Loucy (cell line): ENCODE data around the gene PAM.

Source experiments
- H2AFZ ChIP-seq: fragments of 200-600 bp; sonication (generic); 2 replicates; pipeline ENCODE4 v1.6.0; 2016; ENCODE audit warnings: antibody characterized with exemption, mild to moderate bottlenecking, low read length, moderate library complexity
- H3F3A ChIP-seq: fragments of 200-600 bp; 2 replicates; pipeline ENCODE4 v1.6.0; 2016; ENCODE audit warnings: antibody characterized with exemption, low read depth, mild to moderate bottlenecking
- H3K27me3 ChIP-seq: fragments of 200-600 bp; sonication (generic); 2 replicates; pipeline ENCODE4 v1.6.1; 2014; ENCODE audit warnings: low read length, mild to moderate bottlenecking; ENCODE audit not compliant: insufficient read depth, poor library complexity, severe bottlenecking
- H3K36me3 ChIP-seq: fragments of 200-600 bp; sonication (generic); 2 replicates; pipeline ENCODE4 v1.6.1; 2016; ENCODE audit warnings: low read length; ENCODE audit not compliant: insufficient read depth
- H3K4me1 ChIP-seq: fragments of 200-600 bp; sonication (generic); 2 replicates; pipeline ENCODE4 v1.5.1; 2014; ENCODE audit warnings: low read length, mild to moderate bottlenecking; ENCODE audit not compliant: insufficient read depth, poor library complexity, severe bottlenecking
- H3K4me2 ChIP-seq: fragments of 200-600 bp; sonication (generic); 2 replicates; pipeline ENCODE4 v1.6.0; 2014; ENCODE audit warnings: antibody characterized with exemption, low read length, low read depth, mild to moderate bottlenecking; ENCODE audit not compliant: poor library complexity, severe bottlenecking
- H3K4me3 ChIP-seq: fragments of 200-600 bp; sonication (generic); 2 replicates; pipeline ENCODE4 v1.5.1; 2014; ENCODE audit warnings: low read length, mild to moderate bottlenecking, mixed read lengths; ENCODE audit not compliant: poor library complexity, severe bottlenecking
- H3K79me2 ChIP-seq: fragments of 200-600 bp; sonication (generic); 2 replicates; pipeline ENCODE4 v1.6.1; 2014; ENCODE audit warnings: low read length; ENCODE audit not compliant: insufficient read depth
- H3K9ac ChIP-seq: fragments of 200-600 bp; sonication (generic); 2 replicates; pipeline ENCODE4 v1.6.0; 2014; ENCODE audit warnings: mild to moderate bottlenecking, low read depth, low read length, moderate library complexity; ENCODE audit not compliant: poor library complexity, severe bottlenecking
- H3K9me2 ChIP-seq: fragments of 200-600 bp; sonication (generic); replicated peaks from 2 replicates; pipeline ENCODE4 v1.6.1; 2016; ENCODE audit warnings: low read depth, low read length, mixed read lengths
- H3K9me3 ChIP-seq: fragments of 200-600 bp; sonication (generic); 2 replicates; pipeline ENCODE4 v1.6.1; 2014; ENCODE audit warnings: mild to moderate bottlenecking, antibody characterized with exemption, low read length, low read depth; ENCODE audit not compliant: insufficient read depth
- H4K20me1 ChIP-seq: fragments of 200-600 bp; sonication (generic); 2 replicates; pipeline ENCODE4 v1.6.0; 2014; ENCODE audit warnings: antibody characterized with exemption, low read length, mild to moderate bottlenecking; ENCODE audit not compliant: insufficient read depth, poor library complexity, severe bottlenecking
- EZH2phosphoT487 ChIP-seq: fragments of 200-600 bp; IDR thresholded peaks from 2 replicates; pipeline ENCODE4 v1.6.1; 2018; ENCODE audit warnings: antibody characterized with exemption, mild to moderate bottlenecking, moderate library complexity, borderline replicate concordance
- TF ChIP-seq, protein P1 (sequence below): fragments of 200-600 bp; sonication (generic); conservative IDR thresholded peaks from 2 replicates; pipeline ENCODE4 v1.5.1; 2014; ENCODE audit warnings: mild to moderate bottlenecking, antibody characterized with exemption, low read length

The PAM gene

DNA sequence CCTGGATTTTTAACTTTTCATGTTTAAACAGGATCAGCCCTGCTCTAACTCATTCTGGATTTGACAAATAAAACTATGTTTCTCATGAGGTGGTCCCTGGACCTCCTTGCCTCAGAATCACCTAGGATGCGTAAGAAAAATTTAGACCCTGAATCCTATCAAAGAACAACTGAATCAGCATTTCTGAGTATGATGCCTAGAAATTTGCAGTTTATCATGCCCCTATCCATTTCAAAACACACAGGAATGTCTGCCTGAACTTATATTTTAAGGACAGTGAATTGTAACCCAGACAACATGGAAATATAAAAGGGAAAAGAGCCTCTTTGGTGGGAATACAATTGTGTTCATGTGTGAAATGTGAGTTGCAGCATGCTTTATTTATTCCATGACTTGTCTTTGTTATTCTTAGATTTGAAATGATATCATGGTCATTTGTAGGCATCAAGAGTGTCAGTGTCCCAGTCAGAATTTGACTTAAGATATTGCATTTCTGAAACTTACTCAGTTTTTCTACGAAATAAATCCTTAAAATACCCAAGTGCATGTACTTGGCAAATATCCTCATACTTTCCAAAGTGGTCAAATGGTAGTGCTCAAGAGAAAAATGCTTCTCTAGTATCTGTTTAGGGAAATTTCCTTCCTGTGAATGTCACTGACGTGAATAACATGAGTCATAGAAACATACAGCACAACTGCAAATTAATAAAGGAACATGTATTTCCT lies 220.5 kb downstream of the PAM start:
- Histone ChIP-seq H3F3A (no peaks in the 10 kb centered on the region), H3K4me3 (no peak overlapping the region), H3K4me1 (no peaks in the 10 kb centered on the region), H3K9me2 (no peaks in the 10 kb centered on the region), H4K20me1 (no peaks in the 10 kb centered on the region), H2AFZ (no peak overlapping the region), H3K27me3 (no peaks in the 10 kb centered on the region), H3K9me3 (no peaks in the 10 kb centered on the region), H3K79me2 (no peaks in the 10 kb centered on the region), H3K9ac (no peak overlapping the region), H3K4me2 (no peak overlapping the region), H3K36me3 (no peaks in the 10 kb centered on the region)
- TF ChIP-seq, protein P1, sequence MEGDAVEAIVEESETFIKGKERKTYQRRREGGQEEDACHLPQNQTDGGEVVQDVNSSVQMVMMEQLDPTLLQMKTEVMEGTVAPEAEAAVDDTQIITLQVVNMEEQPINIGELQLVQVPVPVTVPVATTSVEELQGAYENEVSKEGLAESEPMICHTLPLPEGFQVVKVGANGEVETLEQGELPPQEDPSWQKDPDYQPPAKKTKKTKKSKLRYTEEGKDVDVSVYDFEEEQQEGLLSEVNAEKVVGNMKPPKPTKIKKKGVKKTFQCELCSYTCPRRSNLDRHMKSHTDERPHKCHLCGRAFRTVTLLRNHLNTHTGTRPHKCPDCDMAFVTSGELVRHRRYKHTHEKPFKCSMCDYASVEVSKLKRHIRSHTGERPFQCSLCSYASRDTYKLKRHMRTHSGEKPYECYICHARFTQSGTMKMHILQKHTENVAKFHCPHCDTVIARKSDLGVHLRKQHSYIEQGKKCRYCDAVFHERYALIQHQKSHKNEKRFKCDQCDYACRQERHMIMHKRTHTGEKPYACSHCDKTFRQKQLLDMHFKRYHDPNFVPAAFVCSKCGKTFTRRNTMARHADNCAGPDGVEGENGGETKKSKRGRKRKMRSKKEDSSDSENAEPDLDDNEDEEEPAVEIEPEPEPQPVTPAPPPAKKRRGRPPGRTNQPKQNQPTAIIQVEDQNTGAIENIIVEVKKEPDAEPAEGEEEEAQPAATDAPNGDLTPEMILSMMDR: no peak
- no peak for TF ChIP-seq EZH2phosphoT487

DNA sequence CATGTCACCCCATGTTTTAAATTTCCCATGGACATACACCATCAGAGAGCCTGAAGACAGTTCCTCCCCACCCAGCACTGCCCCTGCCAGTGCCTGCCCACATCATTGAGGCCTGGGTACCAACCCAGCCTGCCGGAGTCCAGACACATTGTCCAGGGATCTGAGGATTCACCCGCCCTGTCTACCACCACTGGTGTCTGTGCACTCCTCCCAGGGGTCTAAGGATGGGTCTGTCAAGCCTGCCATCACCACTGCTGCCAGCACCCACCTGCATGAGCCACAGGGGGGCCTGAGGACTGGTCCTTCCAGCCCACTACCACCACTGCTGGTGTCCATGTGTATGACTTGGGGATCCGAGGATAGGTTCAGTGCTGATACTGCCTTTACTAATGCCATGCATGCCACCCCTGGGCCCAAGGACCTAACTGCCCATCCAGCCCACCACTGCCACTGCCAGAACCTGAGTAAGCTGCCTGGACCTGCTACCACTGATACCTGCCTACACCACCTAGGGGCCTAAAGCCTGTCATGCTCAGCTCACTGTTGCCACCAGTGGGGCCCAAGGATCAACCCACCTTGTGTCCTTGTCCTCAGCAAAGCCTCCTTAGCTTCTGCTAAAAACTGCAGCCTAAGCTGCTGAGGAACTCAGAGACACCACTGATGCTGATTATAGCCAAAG lies 227.0 kb downstream of the PAM start:
- H3K79me2 ChIP-seq: no peaks in the 10 kb centered on the region
- TF ChIP-seq, protein P1: no peak
- TF ChIP-seq EZH2phosphoT487: no peak
- H2AFZ ChIP-seq: no peak overlapping the region
- no peaks in the 10 kb centered on the region for H4K20me1 ChIP-seq
- H3K36me3 ChIP-seq: no peaks in the 10 kb centered on the region
- no peak overlapping the region for H3K4me3 ChIP-seq
- H3K9me3 ChIP-seq: no peaks in the 10 kb centered on the region
- no peaks in the 10 kb centered on the region for H3K9me2 ChIP-seq
- H3K9ac ChIP-seq: no peak overlapping the region
- H3K27me3 ChIP-seq: no peaks in the 10 kb centered on the region
- no peak overlapping the region for H3K4me2 ChIP-seq
- H3K4me1 ChIP-seq: no peaks in the 10 kb centered on the region
- no peaks in the 10 kb centered on the region for H3F3A ChIP-seq

DNA sequence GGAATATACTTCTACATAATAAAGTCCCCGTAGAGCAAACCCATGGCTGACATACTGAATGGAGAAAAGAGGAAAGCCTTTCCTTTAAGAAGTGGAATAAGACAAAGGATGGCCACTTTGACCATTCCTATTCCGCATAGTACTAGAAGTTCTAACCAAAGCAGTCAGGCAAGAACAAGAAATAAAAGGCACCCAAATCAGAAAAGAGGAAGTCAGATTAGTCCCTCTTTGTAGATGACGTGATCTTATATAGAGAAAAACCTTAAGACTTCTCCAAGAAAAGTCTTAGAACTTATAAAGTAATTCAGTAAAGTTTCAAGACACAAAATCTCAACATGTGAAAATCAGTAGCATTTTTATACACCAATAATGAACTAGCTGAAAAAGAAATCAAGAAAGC lies 231.0 kb downstream of the PAM start:
- Histone ChIP-seq H3K9me3 (no peaks in the 10 kb centered on the region), H2AFZ (no peak overlapping the region), H3K27me3 (no peaks in the 10 kb centered on the region), H3K4me3 (no peak overlapping the region), H3K36me3 (no peaks in the 10 kb centered on the region), H3K4me1 (no peaks in the 10 kb centered on the region), H3F3A (no peaks in the 10 kb centered on the region), H3K9me2 (no peaks in the 10 kb centered on the region), H4K20me1 (no peaks in the 10 kb centered on the region), H3K4me2 (no peak overlapping the region), H3K79me2 (no peaks in the 10 kb centered on the region), H3K9ac (no peak overlapping the region)
- no peak for TF ChIP-seq EZH2phosphoT487
- TF ChIP-seq, protein P1: no peak
